ENCODE measurements around the gene DOCK7.

Gene DOCK7

GRCh38 chr1:62450301-62450700 lies 237.9 kb downstream of the DOCK7 start:
- H3K4me1 ChIP-seq (ENCODE audit: low read length) = peaks cover 5% of the 10 kb centered on the region; the same call in 1 of the 2 replicates
- no peak for DNase-seq
- H3K9me2 ChIP-seq (replicated peaks; ENCODE audit: insufficient read depth, low read length) = no peaks in the 10 kb centered on the region
- H3K79me2 ChIP-seq (ENCODE audit: low read length) = peaks cover 16% of the 10 kb centered on the region
- H3K27ac ChIP-seq (ENCODE audit: low read length) = no peak overlapping the region
- H3K9me3 ChIP-seq (replicated peaks; ENCODE audit: insufficient read depth, low read length) = no peaks in the 10 kb centered on the region
- no peak overlapping the region for H3K9ac ChIP-seq (ENCODE audit: low read length)
- H3K4me2 ChIP-seq (ENCODE audit: low read depth, low read length) = no peak overlapping the region
- H2AFZ ChIP-seq (ENCODE audit: low read length) = no peak overlapping the region
- H3F3A ChIP-seq (ENCODE audit: insufficient read depth, low read length) = no peaks in the 10 kb centered on the region
- H4K20me1 ChIP-seq (ENCODE audit: insufficient read depth, low read length) = peaks cover 16% of the 10 kb centered on the region; the same call in 1 of the 2 replicates
- H3K27me3 ChIP-seq (replicated peaks; ENCODE audit: insufficient read depth, low read length) = no peaks in the 10 kb centered on the region
- H3K4me3 ChIP-seq (ENCODE audit: low read length) = no peak overlapping the region
- TF ChIP-seq EZH2phosphoT487 (IDR thresholded peaks at IDR 0.05; ENCODE audit: low read length) (no peak), EZH2 (optimal IDR thresholded peaks at IDR 0.05; ENCODE audit: low read depth, low read length) (no peak)
- TF ChIP-seq, protein P1, sequence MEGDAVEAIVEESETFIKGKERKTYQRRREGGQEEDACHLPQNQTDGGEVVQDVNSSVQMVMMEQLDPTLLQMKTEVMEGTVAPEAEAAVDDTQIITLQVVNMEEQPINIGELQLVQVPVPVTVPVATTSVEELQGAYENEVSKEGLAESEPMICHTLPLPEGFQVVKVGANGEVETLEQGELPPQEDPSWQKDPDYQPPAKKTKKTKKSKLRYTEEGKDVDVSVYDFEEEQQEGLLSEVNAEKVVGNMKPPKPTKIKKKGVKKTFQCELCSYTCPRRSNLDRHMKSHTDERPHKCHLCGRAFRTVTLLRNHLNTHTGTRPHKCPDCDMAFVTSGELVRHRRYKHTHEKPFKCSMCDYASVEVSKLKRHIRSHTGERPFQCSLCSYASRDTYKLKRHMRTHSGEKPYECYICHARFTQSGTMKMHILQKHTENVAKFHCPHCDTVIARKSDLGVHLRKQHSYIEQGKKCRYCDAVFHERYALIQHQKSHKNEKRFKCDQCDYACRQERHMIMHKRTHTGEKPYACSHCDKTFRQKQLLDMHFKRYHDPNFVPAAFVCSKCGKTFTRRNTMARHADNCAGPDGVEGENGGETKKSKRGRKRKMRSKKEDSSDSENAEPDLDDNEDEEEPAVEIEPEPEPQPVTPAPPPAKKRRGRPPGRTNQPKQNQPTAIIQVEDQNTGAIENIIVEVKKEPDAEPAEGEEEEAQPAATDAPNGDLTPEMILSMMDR (IDR thresholded peaks at IDR 0.05; ENCODE audit: low read length) = no peak
- peaks cover 10% of the 10 kb centered on the region; the same call in 1 of the 2 replicates for H3K36me3 ChIP-seq (replicated peaks; ENCODE audit: insufficient read depth, low read length)

- H3K27ac ChIP-seq (ENCODE audit: low read length) = no peak overlapping the region
Measured at GRCh38 chr1:62448221-62448933, 239.8 kb downstream of the DOCK7 start.

GRCh38 chr1:62444701-62445100 lies 243.5 kb downstream of the DOCK7 start:
- Histone ChIP-seq H3K27ac (ENCODE audit: low read length) (no peak overlapping the region), H3K9me2 (replicated peaks; ENCODE audit: insufficient read depth, low read length) (no peaks in the 10 kb centered on the region), H3K9ac (ENCODE audit: low read length) (no peak overlapping the region), H3K4me2 (ENCODE audit: low read depth, low read length) (no peak overlapping the region), H3K4me1 (ENCODE audit: low read length) (peaks cover 9% of the 10 kb centered on the region; the same call in 1 of the 2 replicates), H3K4me3 (ENCODE audit: low read length) (no peak overlapping the region), H3F3A (ENCODE audit: insufficient read depth, low read length) (no peaks in the 10 kb centered on the region), H3K36me3 (replicated peaks; ENCODE audit: insufficient read depth, low read length) (peaks cover 35% of the 10 kb centered on the region; the same call in 1 of the 2 replicates), H3K9me3 (replicated peaks; ENCODE audit: insufficient read depth, low read length) (no peaks in the 10 kb centered on the region), H3K79me2 (ENCODE audit: low read length) (peaks cover 65% of the 10 kb centered on the region), H2AFZ (ENCODE audit: low read length) (no peak overlapping the region), H4K20me1 (ENCODE audit: insufficient read depth, low read length) (peaks cover 29% of the 10 kb centered on the region), H3K27me3 (replicated peaks; ENCODE audit: insufficient read depth, low read length) (no peaks in the 10 kb centered on the region)
- DNase-seq = no peak
- TF ChIP-seq EZH2phosphoT487 (IDR thresholded peaks at IDR 0.05; ENCODE audit: low read length) = no peak
- TF ChIP-seq, protein P1 (IDR thresholded peaks at IDR 0.05; ENCODE audit: low read length) = no peak
- TF ChIP-seq EZH2 (optimal IDR thresholded peaks at IDR 0.05; ENCODE audit: low read depth, low read length) = no peak

More at GRCh38 chr1:62448221-62448933, 239.8 kb downstream of the DOCK7 start:
- H3K4me3 ChIP-seq (ENCODE audit: low read length) = no peak overlapping the region
- peaks cover 13% of the 10 kb centered on the region; the same call in 1 of the 2 replicates for H3K36me3 ChIP-seq (replicated peaks; ENCODE audit: insufficient read depth, low read length)
- H3F3A ChIP-seq (ENCODE audit: insufficient read depth, low read length) = no peaks in the 10 kb centered on the region
- DNase-seq = peak; percentile 10
- no peak overlapping the region for H2AFZ ChIP-seq (ENCODE audit: low read length)
- no peak overlapping the region for H3K9ac ChIP-seq (ENCODE audit: low read length)
- peaks cover 16% of the 10 kb centered on the region; the same call in 1 of the 2 replicates for H4K20me1 ChIP-seq (ENCODE audit: insufficient read depth, low read length)
- H3K4me2 ChIP-seq (ENCODE audit: low read depth, low read length) = no peak overlapping the region
- no peaks in the 10 kb centered on the region for H3K27me3 ChIP-seq (replicated peaks; ENCODE audit: insufficient read depth, low read length)
- H3K9me3 ChIP-seq (replicated peaks; ENCODE audit: insufficient read depth, low read length) = no peaks in the 10 kb centered on the region
- TF ChIP-seq, protein P1 (IDR thresholded peaks at IDR 0.05; ENCODE audit: low read length) = no peak
- no peak for TF ChIP-seq EZH2 (optimal IDR thresholded peaks at IDR 0.05; ENCODE audit: low read depth, low read length)
- TF ChIP-seq EZH2phosphoT487 (IDR thresholded peaks at IDR 0.05; ENCODE audit: low read length) = no peak
- H3K79me2 ChIP-seq (ENCODE audit: low read length) = peaks cover 28% of the 10 kb centered on the region
- no peaks in the 10 kb centered on the region for H3K9me2 ChIP-seq (replicated peaks; ENCODE audit: insufficient read depth, low read length)
- H3K4me1 ChIP-seq (ENCODE audit: low read length) = peaks cover 5% of the 10 kb centered on the region; the same call in 1 of the 2 replicates
